ENCODE data around the gene CFAP45. TPM values are rescaled to one million over a fixed set of nuclear protein-coding genes. Genes with fewer than 3 reads are reported as not detected.

The CFAP45 gene
- total and polyA plus RNA-seq, 9 of the 15 experiments (the other 6 are each of a cell fraction or from before 2014, with no cell fraction given), result 0.65 to 2.4 (median 1.5) TPM

GRCh38 chr1:159853417-159854115 lies 46.4 kb downstream of the CFAP45 start (continued):
- TF ChIP-seq ZNF124 (CRISPR knock-in tag; IDR thresholded peaks at IDR 0.05), result no peak
- TF ChIP-seq NCOA1 (IDR thresholded peaks at IDR 0.05; ENCODE audit: low read depth), result no peak

DNA sequence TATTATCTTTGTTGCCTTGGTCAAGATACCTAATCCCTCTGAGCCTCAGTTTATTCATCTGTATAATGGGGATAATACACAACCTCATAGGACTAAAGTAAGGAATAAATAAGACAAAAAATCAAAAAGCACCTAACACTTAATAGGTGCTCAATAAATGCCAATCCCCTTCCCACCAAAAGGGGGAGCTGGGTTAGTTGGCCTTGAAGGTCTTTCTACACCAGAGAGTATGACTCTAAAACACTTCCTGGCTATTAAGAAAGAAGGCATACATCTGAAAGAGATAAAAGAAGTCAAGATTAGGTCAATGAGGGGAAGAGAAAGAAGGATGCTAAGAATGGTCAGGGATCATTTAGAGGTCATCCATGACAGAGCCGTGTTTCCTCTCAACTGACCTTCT lies 48.6 kb downstream of the CFAP45 start:
- peaks cover 0 to 13% of the 10 kb centered on the region in 2 experiments; a peak in 2 of 5 replicates for H3K4me1 ChIP-seq (replicated peaks in 1 of 2; ENCODE audit: control insufficient read depth in 2 of 2, insufficient read depth in 2 of 2, low read length in 2 of 2)
- intact Hi-C loops (cut with micrococcal nuclease), result no loop called here
- H3K4me2 ChIP-seq (ENCODE audit: insufficient read depth, low read length), result no peak overlapping the region
- ATAC-seq (no peak), FAIRE-seq (no peak), DNase-seq (ENCODE audit: extremely low read depth in 1 of 4, low spot score in 3 of 4) (no peak)
- H3K9ac ChIP-seq (ENCODE audit: insufficient read depth in 1 of 2, low read depth in 2 of 2, low read length in 2 of 2), result no peak overlapping the region
- no peak overlapping the region for H3K27ac ChIP-seq (ENCODE audit: extremely low read depth, low read depth, low read length)
- in situ Hi-C loops (cut with MboI), result no loop called here
- peaks cover 5 to 28% of the 10 kb centered on the region in 2 experiments; a peak in 3 of 5 replicates for H3K27me3 ChIP-seq (ENCODE audit: control insufficient read depth in 2 of 2, insufficient read depth in 2 of 2, low read length in 2 of 2)
- no peaks in the 10 kb centered on the region for H3K36me3 ChIP-seq (ENCODE audit: control insufficient read depth, insufficient read depth, low read length)
- no peaks in the 10 kb centered on the region for H4K20me1 ChIP-seq (replicated peaks; ENCODE audit: control insufficient read depth, insufficient read depth, low read length)
- peaks cover 3% of the 10 kb centered on the region for H3K9me1 ChIP-seq (ENCODE audit: control insufficient read depth, insufficient read depth, low read length)
- no peak overlapping the region for H2AFZ ChIP-seq (ENCODE audit: low read depth, low read length)
- POLR2A ChIA-PET, result interaction anchor here (0.9 kb wide), 1 partner anchor 11 kb away, joined by 5 read pairs; no protein-coding TSS in a partner anchor
- WGBS (ENCODE audit: insufficient coverage, low coverage, missing lambda C conversion rate), result no CpG with 5 or more reads among the region's 1 CpG
- BruUV-seq (replicated peaks), result no TSS peak
- no peaks in the 10 kb centered on the region for H3K79me2 ChIP-seq (ENCODE audit: control insufficient read depth, insufficient read depth, low read length)
- no peaks in the 10 kb centered on the region for H3K9me3 ChIP-seq (replicated peaks; ENCODE audit: control insufficient read depth, insufficient read depth, low read depth, low read length)
- H3K4me3 ChIP-seq, result no peak overlapping the region
- CTCF ChIA-PET (ENCODE audit: low intra/inter-chr PET ratio), result no interaction called here
- no peak for TF ChIP-seq HMBOX1 (IDR thresholded peaks at IDR 0.05)
- TF ChIP-seq, protein P1, sequence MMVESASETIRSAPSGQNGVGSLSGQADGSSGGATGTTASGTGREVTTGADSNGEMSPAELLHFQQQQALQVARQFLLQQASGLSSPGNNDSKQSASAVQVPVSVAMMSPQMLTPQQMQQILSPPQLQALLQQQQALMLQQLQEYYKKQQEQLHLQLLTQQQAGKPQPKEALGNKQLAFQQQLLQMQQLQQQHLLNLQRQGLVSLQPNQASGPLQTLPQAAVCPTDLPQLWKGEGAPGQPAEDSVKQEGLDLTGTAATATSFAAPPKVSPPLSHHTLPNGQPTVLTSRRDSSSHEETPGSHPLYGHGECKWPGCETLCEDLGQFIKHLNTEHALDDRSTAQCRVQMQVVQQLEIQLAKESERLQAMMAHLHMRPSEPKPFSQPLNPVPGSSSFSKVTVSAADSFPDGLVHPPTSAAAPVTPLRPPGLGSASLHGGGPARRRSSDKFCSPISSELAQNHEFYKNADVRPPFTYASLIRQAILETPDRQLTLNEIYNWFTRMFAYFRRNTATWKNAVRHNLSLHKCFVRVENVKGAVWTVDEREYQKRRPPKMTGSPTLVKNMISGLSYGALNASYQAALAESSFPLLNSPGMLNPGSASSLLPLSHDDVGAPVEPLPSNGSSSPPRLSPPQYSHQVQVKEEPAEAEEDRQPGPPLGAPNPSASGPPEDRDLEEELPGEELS (CRISPR knock-in tag; IDR thresholded peaks at IDR 0.05; ENCODE audit: borderline replicate concordance), result no peak
- TF ChIP-seq TAF1 (IDR thresholded peaks at IDR 0.05; ENCODE audit: control insufficient read depth, extremely low read depth, insufficient read depth, low read length, severe bottlenecking), result no peak
- no peak for TF ChIP-seq SREBF1 (IDR thresholded peaks at IDR 0.05; ENCODE audit: borderline replicate concordance, low read depth, low read length)
- no peak for TF ChIP-seq ESRRB (CRISPR knock-in tag; IDR thresholded peaks at IDR 0.05; ENCODE audit: borderline replicate concordance)
- peak; percentile 66 for TF ChIP-seq RBM25 (IDR thresholded peaks at IDR 0.05; ENCODE audit: low read depth, low read length, severe bottlenecking)
- 0 out of 2 replicates have a peak, but pooled peaks have one; percentile 18 for TF ChIP-seq ESRRA (IDR thresholded peaks at IDR 0.05; ENCODE audit: borderline replicate concordance, low read depth)
- TF ChIP-seq ZC3H11A (IDR thresholded peaks at IDR 0.05; ENCODE audit: low read depth, low read length), result no peak
- TF ChIP-seq ADNP (tag; IDR thresholded peaks at IDR 0.05), result 0 out of 2 replicates have a peak, but pooled peaks have one; percentile 28
- no peak for TF ChIP-seq CHD1 (IDR thresholded peaks at IDR 0.05; ENCODE audit: low read length)
- TF ChIP-seq EP400 (IDR thresholded peaks at IDR 0.05), result no peak
- TF ChIP-seq MAZ (CRISPR knock-in tag; conservative IDR thresholded peaks at IDR 0.05 in 1 of 2, IDR thresholded peaks at IDR 0.05 in 1 of 2), result no peak
- peak in 2 of 3 experiments; percentile 20 to 31; a peak in 3 of 6 replicates for TF ChIP-seq CTCF (IDR thresholded peaks at IDR 0.05 in 2 of 3, conservative IDR thresholded peaks at IDR 0.05 in 1 of 3; ENCODE audit: insufficient read depth in 2 of 3, low read depth in 1 of 3, low read length in 3 of 3)

Data from K562 (cell line).